GM12873 (cell line): ENCODE measurements around the gene CRTC2.

Experiments
- CTCF ChIP-seq: IDR thresholded peaks from 2 replicates; pipeline ENCODE4 v1.5.1; 2012; ENCODE audit warnings: low read depth, mild to moderate bottlenecking, moderate library complexity, low read length, control low read depth; ENCODE audit not compliant: insufficient read depth; ENCODE audit errors: missing control alignments

The CRTC2 gene

GRCh38 chr1:153961421-153961820, 3.0 kb upstream of the CRTC2 start:
- TF ChIP-seq CTCF = no peak

GRCh38 chr1:153960206-153960605, 1.8 kb upstream of the CRTC2 start:
- no peak for TF ChIP-seq CTCF

- no peak for TF ChIP-seq CTCF
These were observed 1.0 kb upstream of the CRTC2 start for GRCh38 chr1:153959454-153959853.

- TF ChIP-seq CTCF = no peak
These were observed 499 bp upstream of the CRTC2 start for GRCh38 chr1:153958961-153959260.

- no peak for TF ChIP-seq CTCF
These were observed 685 bp downstream of the CRTC2 start for GRCh38 chr1:153957744-153958110.

- no peak for TF ChIP-seq CTCF
These were observed 1.3 kb downstream of the CRTC2 start for GRCh38 chr1:153956997-153957715.

- TF ChIP-seq CTCF = no peak
These were observed 3.6 kb downstream of the CRTC2 start for GRCh38 chr1:153954826-153955225.

- no peak for TF ChIP-seq CTCF
These were observed 4.5 kb downstream of the CRTC2 start for GRCh38 chr1:153953859-153954365.
